Measurements from ENCODE around the gene SVBP. TPM values are rescaled to one million over a fixed set of nuclear protein-coding genes. Genes with fewer than 3 reads are reported as not detected.

SVBP gene
- total RNA-seq, 1 experiment from 2014 or later, result 41.3 TPM

- peak overlapping the region in 1 of 3 experiments; percentile 38; a peak in 1 of 7 replicates for H3K27ac Mint-ChIP-seq
- H3K27me3 Mint-ChIP-seq (ENCODE audit: low read depth), result no peaks in the 10 kb centered on the region
- WGBS (ENCODE audit: extremely low coverage, insufficient read length, low lambda C conversion rate), result no CpG with 5 or more reads among the region's 1 CpG
Observed at GRCh38 chr1:42820813-42821212, 3.6 kb upstream of the SVBP start.

More at GRCh38 chr1:42820813-42821212, 3.6 kb upstream of the SVBP start:
- Histone ChIP-seq H3K18ac (ENCODE audit: insufficient read length, low read depth, low read length) (no peak overlapping the region), H2AFZ (ENCODE audit: low read length) (no peak overlapping the region), H2BK15ac (ENCODE audit: low read depth, low read length) (no peak overlapping the region), H3K9ac (ENCODE audit: extremely low read depth, insufficient read length, low read length) (no peak overlapping the region), H4K91ac (ENCODE audit: insufficient read length, low read depth, low read length) (no peak overlapping the region), H3K27ac (ENCODE audit: insufficient read length, low read depth, low read length) (no peak overlapping the region), H3K4me2 (ENCODE audit: insufficient read depth, insufficient read length, low read length) (no peak overlapping the region), H2BK120ac (ENCODE audit: low read depth, low read length, poor library complexity, severe bottlenecking) (no peak overlapping the region), H3K79me2 (ENCODE audit: insufficient read depth, low read length) (no peaks in the 10 kb centered on the region; the same call in 1 of the 2 replicates), H2BK12ac (ENCODE audit: insufficient read length, low read depth, low read length) (no peak overlapping the region), H4K8ac (replicated peaks; ENCODE audit: insufficient read length, low read depth, low read length) (no peak overlapping the region), H3K56ac (ENCODE audit: insufficient read length, low read depth, low read length) (no peak overlapping the region), H3K4me1 (ENCODE audit: insufficient read depth, low read length) (no peaks in the 10 kb centered on the region; the same call in 1 of the 2 replicates), H3K4ac (ENCODE audit: low read depth, low read length) (no peak overlapping the region), H2BK5ac (ENCODE audit: insufficient read length, low read length) (no peak overlapping the region), H4K20me1 (ENCODE audit: control insufficient read depth, insufficient read depth, insufficient read length) (no peaks in the 10 kb centered on the region), H3T11ph (ENCODE audit: low read length) (no peak overlapping the region), H3K23ac (ENCODE audit: insufficient read length, low read depth, low read length) (no peak overlapping the region), H2BK20ac (ENCODE audit: low read depth, low read length, poor library complexity, severe bottlenecking) (no peak overlapping the region), H3K9me3 (ENCODE audit: control insufficient read depth, low read depth, low read length) (no peaks in the 10 kb centered on the region), H3K27me3 (ENCODE audit: insufficient read depth, low read length) (no peaks in the 10 kb centered on the region), H3K79me1 (ENCODE audit: insufficient read depth, low read depth, low read length, poor library complexity, severe bottlenecking) (no peaks in the 10 kb centered on the region), H2AK5ac (ENCODE audit: insufficient read length, low read length) (no peak overlapping the region), H3K14ac (ENCODE audit: insufficient read depth, low read length) (no peak overlapping the region), H3K23me2 (ENCODE audit: insufficient read length, low read depth, low read length, poor library complexity, severe bottlenecking) (peaks cover 9% of the 10 kb centered on the region), H4K5ac (ENCODE audit: insufficient read length, low read depth, low read length) (no peak overlapping the region)
- no peak overlapping the region for H3K4me3 Mint-ChIP-seq
- peaks cover 27 to 32% of the 10 kb centered on the region in 2 experiments for H3K4me1 Mint-ChIP-seq
- H3K9me3 Mint-ChIP-seq, result no peaks in the 10 kb centered on the region
- TF ChIP-seq, protein P1, sequence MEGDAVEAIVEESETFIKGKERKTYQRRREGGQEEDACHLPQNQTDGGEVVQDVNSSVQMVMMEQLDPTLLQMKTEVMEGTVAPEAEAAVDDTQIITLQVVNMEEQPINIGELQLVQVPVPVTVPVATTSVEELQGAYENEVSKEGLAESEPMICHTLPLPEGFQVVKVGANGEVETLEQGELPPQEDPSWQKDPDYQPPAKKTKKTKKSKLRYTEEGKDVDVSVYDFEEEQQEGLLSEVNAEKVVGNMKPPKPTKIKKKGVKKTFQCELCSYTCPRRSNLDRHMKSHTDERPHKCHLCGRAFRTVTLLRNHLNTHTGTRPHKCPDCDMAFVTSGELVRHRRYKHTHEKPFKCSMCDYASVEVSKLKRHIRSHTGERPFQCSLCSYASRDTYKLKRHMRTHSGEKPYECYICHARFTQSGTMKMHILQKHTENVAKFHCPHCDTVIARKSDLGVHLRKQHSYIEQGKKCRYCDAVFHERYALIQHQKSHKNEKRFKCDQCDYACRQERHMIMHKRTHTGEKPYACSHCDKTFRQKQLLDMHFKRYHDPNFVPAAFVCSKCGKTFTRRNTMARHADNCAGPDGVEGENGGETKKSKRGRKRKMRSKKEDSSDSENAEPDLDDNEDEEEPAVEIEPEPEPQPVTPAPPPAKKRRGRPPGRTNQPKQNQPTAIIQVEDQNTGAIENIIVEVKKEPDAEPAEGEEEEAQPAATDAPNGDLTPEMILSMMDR (conservative IDR thresholded peaks at IDR 0.05), result no peak
- no peak for DNase-seq
- peaks cover 0 to 4% (median 3%) of the 10 kb centered on the region in 3 experiments; a peak in 4 of 7 replicates for H3K36me3 Mint-ChIP-seq (ENCODE audit: insufficient read depth in 1 of 3, low read depth in 3 of 3)
